GM21447 (cell line): ENCODE results near the gene MACROD2.

ENCODE experiments used
- ATAC-seq: cut with Tn5 transposase; IDR thresholded peaks from one replicate; pipeline ENCODE4 v1.9.1; 2021; ENCODE audit not compliant: unreplicated experiment

The MACROD2 gene

GRCh38 chr20:15440049-15440820 lies 1444.9 kb downstream of the MACROD2 start:
- ATAC-seq = no peak

GRCh38 chr20:15445056-15445840 lies 1449.9 kb downstream of the MACROD2 start:
- no peak for ATAC-seq

GRCh38 chr20:15446373-15446772 lies 1451.1 kb downstream of the MACROD2 start:
- ATAC-seq = no peak

- ATAC-seq = no peak
Measured at GRCh38 chr20:15447549-15447948, 1452.2 kb downstream of the MACROD2 start.

GRCh38 chr20:15449061-15449460 lies 1453.7 kb downstream of the MACROD2 start:
- no peak for ATAC-seq

- ATAC-seq = no peak
Measured at GRCh38 chr20:15451241-15451640, 1455.9 kb downstream of the MACROD2 start.

- ATAC-seq = no peak
Measured at GRCh38 chr20:15455279-15455678, 1460.0 kb downstream of the MACROD2 start.

GRCh38 chr20:15461938-15462337 lies 1466.6 kb downstream of the MACROD2 start:
- ATAC-seq = no peak

GRCh38 chr20:15475483-15475882 lies 1480.2 kb downstream of the MACROD2 start:
- ATAC-seq = no peak

- ATAC-seq = no peak
Measured at GRCh38 chr20:15476186-15476585, 1480.9 kb downstream of the MACROD2 start.

GRCh38 chr20:15476781-15477180 lies 1481.5 kb downstream of the MACROD2 start:
- no peak for ATAC-seq

GRCh38 chr20:15482525-15482924 lies 1487.2 kb downstream of the MACROD2 start:
- ATAC-seq = no peak

- ATAC-seq = no peak
Measured at GRCh38 chr20:15485519-15485918, 1490.2 kb downstream of the MACROD2 start.

GRCh38 chr20:15487030-15487429 lies 1491.7 kb downstream of the MACROD2 start:
- ATAC-seq = no peak

- no peak for ATAC-seq
Measured at GRCh38 chr20:15487682-15488081, 1492.4 kb downstream of the MACROD2 start.

GRCh38 chr20:15491575-15491974 lies 1496.3 kb downstream of the MACROD2 start:
- no peak for ATAC-seq

GRCh38 chr20:15494851-15495250 lies 1499.5 kb downstream of the MACROD2 start:
- ATAC-seq = no peak

GRCh38 chr20:15496501-15497039 lies 1501.3 kb downstream of the MACROD2 start:
- no peak for ATAC-seq

GRCh38 chr20:15498926-15499325 lies 1503.6 kb downstream of the MACROD2 start:
- no peak for ATAC-seq

GRCh38 chr20:15506311-15506710 lies 1511.0 kb downstream of the MACROD2 start:
- ATAC-seq = no peak

- no peak for ATAC-seq
Measured at GRCh38 chr20:15507151-15507550, 1511.8 kb downstream of the MACROD2 start.

GRCh38 chr20:15511551-15511950 lies 1516.2 kb downstream of the MACROD2 start:
- no peak for ATAC-seq
